CD4-positive, alpha-beta T cell treated with Interleukin-6 at 100 ng/mL for 8 hours (primary cell): ENCODE measurements around the gene SMC1B.
"Not testable (repeated sequence)": the region's sequence is repeated elsewhere in the genome, so short reads cannot be mapped to it uniquely, and the experiment has no call there.

Experiments
- DNase-seq: peaks from one replicate; pipeline ENCODE4 v3.0.0-alpha.2; 2020; ENCODE audit warnings: mixed read lengths, low spot score

Gene SMC1B

DNA sequence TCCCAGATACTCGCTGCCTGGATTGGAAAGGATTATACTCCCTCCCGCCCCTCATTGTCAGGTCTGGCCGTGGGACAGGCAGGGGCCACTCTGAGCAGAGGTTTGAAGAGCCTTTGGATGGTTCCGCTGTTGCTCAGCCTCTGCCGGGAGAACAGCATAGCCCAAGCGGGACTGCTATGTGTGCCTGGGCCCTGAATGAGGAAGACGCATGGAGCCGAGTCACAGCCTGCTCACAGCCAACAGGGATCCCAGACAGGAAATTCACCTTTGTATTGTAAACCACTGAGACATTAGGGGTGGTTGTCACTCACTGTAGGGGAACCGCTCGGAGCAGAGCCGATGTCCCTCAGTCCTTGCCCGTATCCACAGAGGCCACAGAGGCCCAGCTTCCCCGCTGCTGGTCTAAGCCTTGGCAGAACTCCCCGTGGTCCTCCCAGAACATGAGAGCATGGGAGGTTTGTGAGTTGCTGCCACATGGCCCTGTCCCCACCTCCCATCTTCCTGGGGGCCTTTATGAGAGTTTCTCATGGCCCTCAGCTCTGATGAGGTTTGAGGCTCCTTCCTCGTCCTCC, 114.4 kb downstream of the SMC1B start:
- DNase-seq = no peak

DNA sequence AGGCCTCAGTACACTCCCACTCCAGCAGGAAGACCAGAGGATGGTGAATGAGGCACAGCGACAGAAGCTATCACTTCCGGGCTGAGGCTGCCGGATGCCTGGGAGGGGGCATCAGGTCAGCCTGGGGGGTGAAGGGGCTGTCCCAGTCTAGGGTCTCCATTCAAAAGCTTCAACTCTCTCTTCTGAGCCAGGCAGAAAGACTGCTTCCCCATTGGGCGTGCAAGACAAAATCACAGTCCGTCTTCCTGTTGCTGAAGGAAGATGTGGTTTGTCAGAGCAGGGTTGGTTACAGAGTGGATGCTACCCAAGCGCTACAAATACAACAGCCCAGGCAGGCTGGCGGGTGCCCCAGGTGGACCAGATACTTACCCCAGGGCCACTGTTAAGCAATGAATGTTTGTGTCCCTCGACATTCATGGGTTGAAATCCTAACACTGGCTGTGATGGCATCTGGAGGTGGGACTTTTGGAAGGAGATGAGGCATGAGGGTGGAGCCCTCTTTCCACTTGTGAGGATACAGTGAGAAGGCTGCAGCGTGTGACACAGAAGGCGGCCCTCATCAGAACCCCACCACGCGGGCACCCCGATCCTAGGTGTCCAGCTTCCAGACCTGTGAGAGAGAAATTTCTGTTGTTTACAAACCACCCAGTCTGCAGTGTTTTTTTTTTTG, 116.6 kb downstream of the SMC1B start:
- DNase-seq = peak; percentile 64

GRCh38 chr22:45295492-45295891, 117.9 kb downstream of the SMC1B start:
- DNase-seq = no peak

GRCh38 chr22:45295004-45295403, 118.4 kb downstream of the SMC1B start:
- not testable (repeated sequence) for DNase-seq
